Stomach (tissue), 4 donors: ENCODE measurements around the gene RBMS1.

Source experiments
- POLR2AphosphoS5 ChIP-seq, 3 donors: sonication (generic); formaldehyde crosslinking; IDR thresholded peaks; one replicate each; pipeline ENCODE4 v1.6.1; 2016; ENCODE audit warnings: antibody characterized with exemption in 3 of 3
- TF ChIP-seq, protein P1 (sequence below), 7 experiments: fragments of 450-650 bp in 4 of 7; fragments of 200-600 bp in 3 of 7; sonication (generic) in 3 of 7; IDR thresholded peaks; one replicate each; pipeline ENCODE4 v1.5.1; 2016 to 2019; ENCODE audit warnings: antibody characterized with exemption in 7 of 7, control low read depth in 2 of 7, mild to moderate bottlenecking in 1 of 7

DNA sequence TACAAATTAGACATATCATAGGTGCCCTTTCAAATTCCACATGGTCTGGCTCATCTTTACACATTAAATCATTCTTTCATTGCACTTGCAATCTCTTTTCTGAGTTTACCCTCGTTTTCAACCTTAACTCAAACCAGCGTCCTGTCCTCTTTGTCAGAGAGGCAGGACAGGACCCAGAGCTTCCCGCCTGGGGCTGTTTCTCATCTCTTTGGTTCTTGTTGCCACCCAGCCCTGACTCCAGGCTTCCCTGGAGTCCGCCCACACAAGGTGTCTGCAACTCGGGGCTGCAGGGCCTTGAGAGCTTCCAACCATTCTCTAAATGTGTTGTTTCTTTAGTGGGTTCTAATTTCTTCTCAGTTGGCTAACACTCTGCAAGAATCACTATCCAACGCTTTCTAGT, 24.4 kb downstream of the RBMS1 start:
- no peak for TF ChIP-seq POLR2AphosphoS5 (IDR thresholded peaks at IDR 0.05)
- TF ChIP-seq, protein P1, sequence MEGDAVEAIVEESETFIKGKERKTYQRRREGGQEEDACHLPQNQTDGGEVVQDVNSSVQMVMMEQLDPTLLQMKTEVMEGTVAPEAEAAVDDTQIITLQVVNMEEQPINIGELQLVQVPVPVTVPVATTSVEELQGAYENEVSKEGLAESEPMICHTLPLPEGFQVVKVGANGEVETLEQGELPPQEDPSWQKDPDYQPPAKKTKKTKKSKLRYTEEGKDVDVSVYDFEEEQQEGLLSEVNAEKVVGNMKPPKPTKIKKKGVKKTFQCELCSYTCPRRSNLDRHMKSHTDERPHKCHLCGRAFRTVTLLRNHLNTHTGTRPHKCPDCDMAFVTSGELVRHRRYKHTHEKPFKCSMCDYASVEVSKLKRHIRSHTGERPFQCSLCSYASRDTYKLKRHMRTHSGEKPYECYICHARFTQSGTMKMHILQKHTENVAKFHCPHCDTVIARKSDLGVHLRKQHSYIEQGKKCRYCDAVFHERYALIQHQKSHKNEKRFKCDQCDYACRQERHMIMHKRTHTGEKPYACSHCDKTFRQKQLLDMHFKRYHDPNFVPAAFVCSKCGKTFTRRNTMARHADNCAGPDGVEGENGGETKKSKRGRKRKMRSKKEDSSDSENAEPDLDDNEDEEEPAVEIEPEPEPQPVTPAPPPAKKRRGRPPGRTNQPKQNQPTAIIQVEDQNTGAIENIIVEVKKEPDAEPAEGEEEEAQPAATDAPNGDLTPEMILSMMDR (IDR thresholded peaks at IDR 0.05): no peak
